BE2C (cell line): ENCODE results near the gene STARD9.

Experiments
- DNase-seq: peaks from one replicate; pipeline ENCODE4 v3.0.0-alpha.2; 2020
- H3K27me3 ChIP-seq: fragments of 250-450 bp; sonication (Bioruptor Pico); 2 replicates; pipeline ENCODE4 v1.5.1; 2020; ENCODE audit warnings: mild to moderate bottlenecking
- H3K36me3 ChIP-seq: fragments of 250-450 bp; sonication (Bioruptor Pico); 2 replicates; pipeline ENCODE4 v1.5.1; 2020; ENCODE audit warnings: mild to moderate bottlenecking
- H3K4me1 ChIP-seq: fragments of 250-450 bp; sonication (Bioruptor Pico); 2 replicates; pipeline ENCODE4 v1.5.1; 2020
- H3K4me3 ChIP-seq: 2 replicates; pipeline ENCODE4 v1.5.1; 2011; ENCODE audit warnings: low read depth, low read length
- H3K9me3 ChIP-seq: fragments of 250-450 bp; sonication (Bioruptor Pico); 2 replicates; pipeline ENCODE4 v1.5.1; 2020
- TF ChIP-seq, protein P1 (sequence below): IDR thresholded peaks from 2 replicates; pipeline ENCODE4 v1.5.1; 2012; ENCODE audit warnings: mild to moderate bottlenecking, low read depth, low read length

The STARD9 gene

DNA sequence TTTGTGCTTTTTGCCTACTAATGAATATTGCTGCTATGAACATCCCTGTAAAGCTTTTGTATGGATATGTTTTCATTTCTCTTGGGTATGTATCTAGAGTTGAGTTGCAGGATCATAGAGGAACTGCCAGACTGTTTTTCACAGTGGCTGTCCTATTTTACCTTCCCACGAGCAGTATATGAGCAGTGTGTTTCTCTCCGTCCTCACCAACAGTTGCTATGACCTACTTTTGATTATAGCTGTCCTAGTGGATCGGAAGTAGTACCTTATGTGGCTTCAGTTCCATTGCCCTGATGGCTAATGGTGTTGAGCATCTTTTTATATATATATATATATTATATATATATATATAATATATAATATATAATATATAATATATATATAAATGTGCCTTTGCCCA is 136.3 kb downstream of the STARD9 start:
- H3K4me1 ChIP-seq, result no peaks in the 10 kb centered on the region
- no peaks in the 10 kb centered on the region for H3K9me3 ChIP-seq
- no peaks in the 10 kb centered on the region for H3K27me3 ChIP-seq
- no peak overlapping the region for H3K4me3 ChIP-seq
- peaks cover 5% of the 10 kb centered on the region for H3K36me3 ChIP-seq
- TF ChIP-seq, protein P1, sequence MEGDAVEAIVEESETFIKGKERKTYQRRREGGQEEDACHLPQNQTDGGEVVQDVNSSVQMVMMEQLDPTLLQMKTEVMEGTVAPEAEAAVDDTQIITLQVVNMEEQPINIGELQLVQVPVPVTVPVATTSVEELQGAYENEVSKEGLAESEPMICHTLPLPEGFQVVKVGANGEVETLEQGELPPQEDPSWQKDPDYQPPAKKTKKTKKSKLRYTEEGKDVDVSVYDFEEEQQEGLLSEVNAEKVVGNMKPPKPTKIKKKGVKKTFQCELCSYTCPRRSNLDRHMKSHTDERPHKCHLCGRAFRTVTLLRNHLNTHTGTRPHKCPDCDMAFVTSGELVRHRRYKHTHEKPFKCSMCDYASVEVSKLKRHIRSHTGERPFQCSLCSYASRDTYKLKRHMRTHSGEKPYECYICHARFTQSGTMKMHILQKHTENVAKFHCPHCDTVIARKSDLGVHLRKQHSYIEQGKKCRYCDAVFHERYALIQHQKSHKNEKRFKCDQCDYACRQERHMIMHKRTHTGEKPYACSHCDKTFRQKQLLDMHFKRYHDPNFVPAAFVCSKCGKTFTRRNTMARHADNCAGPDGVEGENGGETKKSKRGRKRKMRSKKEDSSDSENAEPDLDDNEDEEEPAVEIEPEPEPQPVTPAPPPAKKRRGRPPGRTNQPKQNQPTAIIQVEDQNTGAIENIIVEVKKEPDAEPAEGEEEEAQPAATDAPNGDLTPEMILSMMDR, result no peak
- no peak for DNase-seq

DNA sequence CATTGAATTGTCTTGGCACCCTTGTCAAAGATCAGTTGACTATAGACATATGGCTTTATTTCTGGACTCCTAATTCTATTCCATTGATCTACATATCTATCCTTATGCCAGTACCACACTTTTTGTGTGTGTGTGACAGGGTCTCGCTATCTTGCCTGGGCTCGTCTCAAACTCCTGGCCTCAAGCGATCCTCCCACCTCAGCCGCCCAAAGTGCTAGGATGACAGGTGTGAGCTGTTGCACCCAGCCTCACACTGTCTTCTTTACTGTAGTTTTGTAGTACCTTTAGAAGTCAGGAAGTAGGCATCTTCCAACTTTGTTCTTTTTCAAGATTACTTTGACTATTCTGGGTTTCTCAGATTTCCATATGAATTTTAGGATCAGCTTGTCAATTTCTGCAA is 137.2 kb downstream of the STARD9 start:
- Histone ChIP-seq H3K4me3 (no peak overlapping the region), H3K27me3 (no peaks in the 10 kb centered on the region), H3K9me3 (no peaks in the 10 kb centered on the region), H3K36me3 (peaks cover 7% of the 10 kb centered on the region), H3K4me1 (no peaks in the 10 kb centered on the region)
- DNase-seq, result no peak
- TF ChIP-seq, protein P1, result no peak

DNA sequence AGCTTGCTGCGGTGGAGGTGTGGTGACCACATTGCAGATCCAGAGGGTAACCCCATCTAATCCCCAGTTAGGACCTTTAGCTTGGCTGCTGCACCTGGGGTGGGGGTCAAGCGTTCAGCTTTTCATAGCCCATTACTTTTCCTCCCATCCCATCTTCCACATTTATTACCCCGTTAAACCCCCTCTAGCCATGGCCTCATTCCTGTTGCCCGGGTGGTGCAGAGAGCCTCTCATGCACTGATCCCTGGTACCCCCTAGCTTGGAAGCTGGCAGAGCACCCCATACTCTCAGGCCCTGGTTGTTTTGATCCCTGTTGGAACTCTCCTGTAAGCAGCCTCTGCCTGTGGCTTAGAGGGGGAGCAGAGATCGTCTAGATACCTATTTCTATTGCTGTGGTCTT is 140.7 kb downstream of the STARD9 start:
- Histone ChIP-seq H3K4me1 (no peaks in the 10 kb centered on the region), H3K36me3 (peaks cover 11% of the 10 kb centered on the region), H3K27me3 (no peaks in the 10 kb centered on the region), H3K9me3 (no peaks in the 10 kb centered on the region), H3K4me3 (no peak overlapping the region)
- no peak for DNase-seq
- TF ChIP-seq, protein P1, result no peak

DNA sequence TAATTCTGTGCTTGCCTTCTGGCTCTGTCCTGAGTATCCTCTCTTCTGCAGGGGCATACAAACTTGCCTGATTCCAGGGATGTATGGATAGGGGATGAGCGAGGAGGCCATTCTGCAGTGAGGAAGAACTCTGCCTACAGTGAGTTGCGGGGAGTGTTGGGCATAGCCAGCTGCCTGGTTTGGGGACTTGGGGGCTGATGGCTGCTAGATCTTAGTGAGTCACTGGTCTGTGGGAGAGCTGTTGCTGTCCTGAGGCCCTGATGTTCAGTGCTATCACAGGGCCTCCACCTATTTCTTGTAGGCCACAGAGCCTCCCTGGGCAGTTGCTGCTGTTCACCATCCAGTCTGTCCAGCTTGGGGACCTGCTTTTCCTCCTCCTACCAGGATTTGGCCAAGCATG is 141.2 kb downstream of the STARD9 start:
- DNase-seq, result no peak
- Histone ChIP-seq H3K4me1 (no peaks in the 10 kb centered on the region), H3K9me3 (no peaks in the 10 kb centered on the region), H3K27me3 (no peaks in the 10 kb centered on the region), H3K4me3 (no peak overlapping the region), H3K36me3 (peaks cover 8% of the 10 kb centered on the region)
- TF ChIP-seq, protein P1, result no peak

DNA sequence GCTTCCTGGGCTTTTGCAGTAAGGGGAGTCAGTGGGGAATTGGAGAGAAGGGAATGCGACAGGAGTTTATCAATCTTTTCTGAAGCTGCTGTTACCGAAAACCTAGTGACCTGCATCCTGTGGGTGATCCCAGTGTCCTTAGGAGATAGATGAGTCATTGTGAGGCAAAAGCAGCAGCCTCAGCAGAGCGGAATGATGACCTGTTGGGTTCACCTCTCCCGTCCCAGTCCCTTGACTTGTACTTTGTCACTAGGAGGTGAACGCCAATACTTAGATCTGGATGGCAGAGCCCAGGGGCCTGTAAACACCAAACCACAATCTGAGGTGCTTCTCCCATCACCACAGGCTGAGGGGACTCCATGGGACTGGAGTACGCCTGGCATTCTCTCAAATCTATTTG is 143.6 kb downstream of the STARD9 start:
- H3K4me3 ChIP-seq, result no peak overlapping the region
- TF ChIP-seq, protein P1, result no peak
- peaks cover 17% of the 10 kb centered on the region for H3K36me3 ChIP-seq

DNA sequence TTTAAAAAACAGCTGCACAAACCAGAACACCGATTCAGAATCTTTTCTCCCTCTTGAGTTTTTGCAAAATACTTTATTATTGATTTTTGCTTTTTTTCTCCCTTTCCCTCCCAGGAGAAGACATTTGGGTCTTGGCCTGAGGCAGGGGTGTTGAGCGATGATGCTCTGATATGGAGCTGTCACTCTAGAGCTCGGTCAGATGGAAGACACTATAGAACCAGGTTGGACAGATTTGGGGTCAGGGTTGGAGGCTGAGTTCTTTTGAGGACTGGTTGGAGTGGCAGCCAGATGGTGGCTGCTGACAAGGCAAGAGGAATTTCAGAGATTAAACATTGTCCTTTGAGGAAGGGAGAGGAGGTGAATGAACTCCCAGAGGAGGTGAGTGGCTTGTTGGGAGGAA is 144.7 kb downstream of the STARD9 start:
- Histone ChIP-seq H3K4me3 (no peak overlapping the region), H3K4me1 (no peaks in the 10 kb centered on the region), H3K9me3 (no peaks in the 10 kb centered on the region), H3K36me3 (peaks cover 27% of the 10 kb centered on the region), H3K27me3 (no peaks in the 10 kb centered on the region)
- DNase-seq, result no peak
- TF ChIP-seq, protein P1, result no peak

More for the DNA sequence above, 143.6 kb downstream of the STARD9 start:
- Histone ChIP-seq H3K4me1 (no peaks in the 10 kb centered on the region), H3K27me3 (no peaks in the 10 kb centered on the region), H3K9me3 (no peaks in the 10 kb centered on the region)
- no peak for DNase-seq
